NCI-H460 (cell line): Measurements from ENCODE around the gene SLC16A1. TPM values are rescaled to one million over a fixed set of nuclear protein-coding genes. Genes with fewer than 3 reads are reported as not detected.
"Not testable (repeated sequence)": the region's sequence is repeated elsewhere in the genome, so short reads cannot be mapped to it uniquely, and the experiment has no call there.

Experiments
- DNase-seq: peaks from one replicate; pipeline ENCODE4 v3.0.0-alpha.2; 2016; ENCODE audit warnings: low read depth; ENCODE audit errors: extremely low read depth
- polyA plus RNA-seq: library from polyadenylated mRNA; depleted of rRNA; stranded (reverse); fragments of >200 nt; gene quantifications from 2 replicates; pipeline ENCODE4 v1.2.3, GENCODE V29; 2014; cell fraction: nucleus; rRNA removed
- total RNA-seq: library from RNA; depleted of rRNA; stranded (reverse); fragments of >200 nt; shearing (Covaris generic); gene quantifications from 2 replicates; pipeline ENCODE4 v1.2.3, GENCODE V29; 2014; rRNA removed

The SLC16A1 gene
- total RNA-seq, result 80.3 and 91.5 TPM in 2 replicates
- polyA plus RNA-seq, result 44.6 and 55.7 TPM in 2 replicates

GRCh38 chr1:112955773-112956543, at the start of gene SLC16A1:
Gene SLC16A1 (minus strand): TSS chr1:112956196. CDS start chr1:112929308, 26,888 bp downstream.
- DNase-seq, result peak; percentile 89

DNA sequence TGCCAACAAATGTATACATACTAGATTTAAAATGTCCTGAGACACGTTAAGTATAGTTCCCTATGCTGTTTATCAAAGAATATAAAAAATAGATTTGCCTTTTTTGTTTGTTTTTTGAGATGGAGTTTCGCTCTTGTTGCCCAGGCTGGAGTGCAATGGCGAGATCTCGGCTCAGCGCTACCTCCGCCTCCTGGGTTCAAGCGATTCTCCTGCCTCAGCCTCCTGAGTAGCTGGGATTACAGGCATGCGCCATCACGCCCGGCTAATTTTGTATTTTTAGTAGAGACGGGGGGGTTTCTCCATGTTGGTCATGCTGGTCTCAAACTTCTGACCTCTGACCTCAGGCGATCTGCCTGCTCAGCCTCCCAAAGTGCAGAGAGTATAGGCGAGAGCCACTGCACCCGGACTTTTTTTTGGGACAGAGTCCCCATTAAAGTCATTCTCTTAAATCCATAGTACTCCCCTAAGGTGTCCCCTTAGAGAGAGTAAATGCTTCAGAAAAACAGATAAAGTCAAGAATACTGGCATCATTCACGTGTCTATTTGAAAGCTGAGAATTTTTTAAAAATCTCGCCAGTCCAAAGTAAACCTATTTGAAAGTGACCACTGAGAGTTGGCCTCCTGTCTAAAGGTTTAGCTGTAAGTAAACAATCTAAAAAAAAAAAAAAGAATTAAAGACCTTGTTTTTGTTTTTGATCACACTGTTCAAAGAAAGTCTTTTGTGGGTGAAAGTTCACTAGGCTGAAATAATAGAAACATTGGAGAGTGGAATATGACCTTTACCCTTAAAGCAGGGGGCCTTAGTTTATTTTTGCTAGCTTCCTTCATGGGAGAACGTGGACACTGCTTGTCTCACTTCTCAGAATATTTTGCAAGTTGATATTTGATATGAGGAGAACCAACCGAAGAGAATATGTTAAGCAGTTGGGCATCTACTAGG, 48.0 kb upstream of the SLC16A1 start:
- DNase-seq, result no peak

- no peak for DNase-seq
These were observed 46.3 kb upstream of the SLC16A1 start for GRCh38 chr1:113002297-113002696.

GRCh38 chr1:112998592-112999235, 42.7 kb upstream of the SLC16A1 start:
- DNase-seq, result no peak

DNA sequence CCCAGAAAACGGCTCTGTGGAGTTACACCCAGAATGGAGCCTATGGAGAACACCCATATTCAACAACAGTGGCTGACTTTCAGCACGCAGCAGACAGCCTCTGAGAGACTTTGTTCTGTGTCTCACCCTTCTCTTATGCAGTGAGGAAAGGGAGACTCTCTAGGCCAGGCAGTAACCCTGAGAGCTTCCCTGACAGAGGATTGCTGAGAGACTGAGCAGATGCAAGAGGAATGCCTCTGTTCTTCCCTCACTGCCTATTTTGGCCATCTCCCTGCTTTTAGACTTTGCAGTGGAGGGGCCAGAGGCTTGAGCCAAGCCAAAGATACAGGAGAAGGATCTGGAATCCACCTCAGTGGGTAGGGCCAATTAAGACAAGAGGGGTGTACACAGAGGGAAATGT, 41.8 kb upstream of the SLC16A1 start:
- DNase-seq, result no peak

DNA sequence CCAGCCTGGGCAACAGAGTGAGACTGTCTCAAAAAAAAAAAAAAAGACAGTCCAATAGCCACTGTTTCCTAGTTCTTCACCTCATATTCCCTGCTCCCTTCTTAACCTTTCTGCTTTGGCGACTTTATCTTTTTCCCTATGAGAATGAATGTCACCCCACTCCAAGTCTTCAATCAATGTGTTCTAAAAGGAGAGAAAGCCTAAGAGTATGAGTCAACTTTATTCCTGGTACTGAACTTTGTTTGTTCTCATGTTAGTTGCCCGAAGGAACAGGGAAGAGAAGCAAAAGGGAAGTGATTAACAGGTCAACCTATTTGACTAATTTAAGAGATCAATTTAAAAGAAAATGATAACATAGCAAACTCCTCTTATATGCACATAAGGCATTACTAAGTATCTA, 39.9 kb upstream of the SLC16A1 start:
- DNase-seq, result no peak

DNA sequence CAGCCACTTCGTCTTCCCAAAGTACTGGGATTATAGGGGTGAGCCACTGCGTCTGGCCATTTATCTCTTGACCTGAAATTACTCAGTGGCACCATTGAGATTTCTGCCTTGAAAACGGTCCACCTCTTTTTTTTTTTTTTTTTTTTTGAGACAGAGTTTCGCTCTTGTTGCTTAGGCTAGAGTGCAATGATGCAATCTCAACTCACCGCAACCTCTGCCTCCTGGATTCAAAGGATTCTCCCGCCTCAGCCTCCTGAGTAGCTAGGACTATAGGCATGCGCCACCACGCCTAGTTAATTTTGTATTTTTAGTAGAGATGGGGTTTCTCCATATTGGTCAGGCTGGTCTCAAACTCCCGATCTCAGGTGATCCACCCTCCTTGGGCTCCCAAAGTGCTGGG, 39.0 kb upstream of the SLC16A1 start:
- DNase-seq, result not testable (repeated sequence)

GRCh38 chr1:112992780-112993179, 36.8 kb upstream of the SLC16A1 start:
- no peak for DNase-seq

DNA sequence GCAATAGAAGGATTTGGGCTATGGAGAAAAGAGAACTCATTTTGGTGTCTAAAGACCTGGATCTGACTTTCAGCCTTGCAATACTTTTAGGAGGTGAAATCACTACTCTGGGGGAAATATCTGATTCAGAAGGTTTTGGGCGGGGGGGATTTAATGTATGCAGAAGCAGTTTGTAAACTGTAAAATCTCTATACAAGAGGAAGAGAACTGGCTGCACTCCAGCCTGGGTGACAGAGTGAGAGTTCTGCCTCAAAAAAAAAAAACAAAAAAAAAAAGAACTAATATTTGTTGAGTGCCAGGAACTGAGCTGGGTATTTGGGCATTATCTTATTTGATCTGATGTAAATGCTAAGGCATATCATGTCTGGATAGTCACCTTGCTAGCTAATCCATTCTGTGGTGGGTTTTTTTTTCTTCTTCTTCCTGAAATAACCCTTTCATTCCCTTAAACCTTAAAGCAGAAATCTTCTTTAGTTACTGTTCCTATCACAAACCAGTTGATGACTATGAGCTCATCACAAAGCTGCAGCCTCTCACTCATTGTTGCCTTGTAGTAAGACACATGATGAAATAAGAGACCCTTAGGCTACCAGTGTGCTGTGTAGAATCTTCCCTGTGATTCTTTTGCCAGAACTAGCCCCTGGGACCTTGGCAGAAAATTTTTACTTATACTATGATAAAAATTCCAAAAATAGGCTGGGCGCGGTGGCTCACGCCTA, 35.6 kb upstream of the SLC16A1 start:
- DNase-seq, result no peak

DNA sequence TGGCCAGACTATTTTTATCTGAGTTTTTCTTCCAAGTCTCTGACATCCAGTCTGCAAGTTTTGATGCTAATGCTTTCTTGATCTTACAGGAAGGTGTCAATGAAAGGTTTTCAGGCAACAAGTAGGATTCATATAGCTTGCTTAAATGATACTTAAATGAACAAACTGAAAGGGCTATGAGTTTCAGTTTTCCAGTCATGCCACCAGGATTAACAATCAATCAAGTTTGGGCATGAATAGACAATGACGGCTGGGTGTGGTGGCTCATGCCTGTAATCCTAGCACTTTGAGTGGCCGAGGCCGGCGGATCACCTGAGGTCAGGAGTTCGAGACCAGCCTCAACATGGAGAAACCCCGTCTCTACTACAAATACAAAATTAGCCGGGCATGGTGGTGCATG, 34.3 kb upstream of the SLC16A1 start:
- no peak for DNase-seq

DNA sequence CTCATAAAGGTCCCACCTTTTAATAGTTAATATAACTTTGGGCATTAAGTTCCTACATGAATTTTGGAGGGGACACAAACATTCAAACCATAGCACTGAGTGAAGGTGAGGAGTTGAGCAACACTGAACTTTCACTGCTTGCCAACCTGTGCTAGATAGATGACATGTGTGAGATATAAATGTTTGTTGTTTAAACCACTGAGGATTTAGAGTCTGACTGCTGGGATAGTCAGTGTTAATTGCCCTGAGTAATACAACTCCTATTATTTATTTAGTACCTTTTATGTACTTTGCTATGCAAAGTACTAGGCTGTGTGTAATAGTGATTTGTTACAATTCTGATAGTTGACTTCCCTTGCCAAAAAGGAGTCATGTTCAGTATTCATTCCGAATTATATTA, 32.4 kb upstream of the SLC16A1 start:
- DNase-seq, result no peak

DNA sequence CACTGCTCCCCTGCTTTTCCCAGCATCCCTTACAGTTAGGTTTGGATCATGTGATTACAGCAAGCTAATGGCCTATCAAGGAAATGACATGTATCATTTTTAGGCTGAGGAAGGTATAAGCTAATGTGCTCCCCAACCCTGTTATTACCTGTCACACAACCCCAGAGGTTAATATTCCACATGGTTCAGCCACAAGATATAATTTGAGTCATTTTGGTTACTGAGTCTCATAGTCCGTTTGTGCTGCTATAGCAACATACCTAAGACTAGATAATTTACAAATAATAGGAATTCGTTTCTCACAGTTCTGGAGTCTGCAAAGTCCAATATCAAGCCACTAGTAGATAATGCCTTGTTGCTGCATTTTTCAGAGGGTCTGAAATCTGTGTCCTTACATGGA, 29.1 kb upstream of the SLC16A1 start:
- no peak for DNase-seq

DNA sequence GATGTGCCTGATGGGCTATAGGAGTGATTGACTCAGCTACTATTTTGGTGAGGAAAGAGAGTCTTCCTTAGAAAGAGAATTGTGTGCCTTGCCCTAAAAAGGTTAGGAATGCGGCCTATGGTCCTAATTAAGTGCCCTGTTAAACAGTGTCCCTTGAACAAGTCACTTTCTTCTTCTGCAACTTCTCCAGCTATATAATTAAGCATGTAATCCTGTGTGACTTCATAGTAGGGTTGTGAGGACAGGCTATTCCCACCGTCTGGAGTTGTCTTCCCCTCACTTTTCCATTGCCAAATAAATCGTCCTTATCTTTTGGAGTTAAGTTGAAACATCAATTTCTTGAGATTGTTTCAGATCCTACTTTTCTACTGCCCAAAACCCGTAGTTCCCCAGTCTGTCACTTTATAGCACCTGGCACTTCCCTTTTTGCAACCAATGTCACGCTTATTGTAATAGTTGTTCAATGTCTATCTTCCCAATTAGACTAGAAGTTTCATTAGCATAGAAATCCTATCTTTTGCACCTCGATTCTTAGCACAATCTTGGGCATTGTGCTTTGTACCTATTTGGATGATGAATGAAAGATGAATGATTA, 27.6 kb upstream of the SLC16A1 start:
- DNase-seq, result no peak

DNA sequence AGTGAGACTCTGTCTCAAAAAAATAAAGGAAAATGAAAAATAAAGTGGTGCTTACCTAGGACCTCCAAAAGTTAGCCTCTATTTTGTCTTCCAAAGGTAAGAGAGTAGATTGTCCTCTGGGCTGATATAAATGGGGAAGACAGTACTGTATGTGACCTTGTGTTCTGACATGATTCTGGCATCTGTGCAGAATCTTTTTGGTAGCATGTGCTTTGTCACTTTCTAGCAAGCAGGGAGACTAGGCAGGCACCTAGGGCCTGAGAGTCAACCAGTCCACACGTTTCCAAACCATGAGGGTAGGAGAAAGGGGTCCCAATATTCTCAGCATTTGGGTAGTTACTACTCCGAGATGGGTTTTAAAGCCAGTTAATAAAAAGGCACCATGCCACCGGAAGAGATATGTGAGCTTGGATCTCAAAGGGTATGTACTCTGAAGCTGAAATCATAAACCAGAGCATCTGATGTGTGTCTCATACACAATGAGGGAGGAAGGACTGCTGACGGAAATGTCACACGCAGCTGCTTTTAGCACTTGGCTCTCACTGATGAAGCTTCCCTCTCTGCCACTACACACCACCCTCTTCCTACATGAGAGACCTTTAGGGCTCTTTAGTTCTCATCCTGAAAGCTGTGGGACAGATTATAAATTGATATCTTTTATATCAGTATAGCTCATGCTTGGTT, 27.0 kb upstream of the SLC16A1 start:
- DNase-seq, result no peak

GRCh38 chr1:112982328-112982727, 26.3 kb upstream of the SLC16A1 start:
- no peak for DNase-seq

DNA sequence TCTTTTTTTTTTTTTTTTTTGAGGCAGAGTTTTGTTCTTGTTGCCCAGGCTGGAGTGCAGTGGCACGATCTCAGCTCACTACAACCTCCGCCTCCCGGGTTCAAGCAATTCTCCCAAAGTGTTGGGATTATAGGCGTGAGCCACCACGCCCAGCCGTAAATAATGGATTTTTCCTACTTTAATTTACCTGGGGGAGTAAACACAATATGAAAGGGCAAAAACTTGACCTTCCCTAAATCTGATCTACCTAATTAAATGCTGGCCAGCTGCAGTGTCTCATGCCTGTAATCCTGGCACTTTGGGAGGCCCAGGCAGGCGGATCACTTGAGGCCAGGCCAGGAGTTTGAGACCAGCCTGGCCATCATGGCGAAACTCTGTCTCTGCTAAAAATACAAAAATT, 25.8 kb upstream of the SLC16A1 start:
- DNase-seq, result not testable (repeated sequence)

GRCh38 chr1:112981426-112981825, 25.4 kb upstream of the SLC16A1 start:
- no peak for DNase-seq

GRCh38 chr1:112975336-112975735, 19.3 kb upstream of the SLC16A1 start:
- DNase-seq, result no peak

DNA sequence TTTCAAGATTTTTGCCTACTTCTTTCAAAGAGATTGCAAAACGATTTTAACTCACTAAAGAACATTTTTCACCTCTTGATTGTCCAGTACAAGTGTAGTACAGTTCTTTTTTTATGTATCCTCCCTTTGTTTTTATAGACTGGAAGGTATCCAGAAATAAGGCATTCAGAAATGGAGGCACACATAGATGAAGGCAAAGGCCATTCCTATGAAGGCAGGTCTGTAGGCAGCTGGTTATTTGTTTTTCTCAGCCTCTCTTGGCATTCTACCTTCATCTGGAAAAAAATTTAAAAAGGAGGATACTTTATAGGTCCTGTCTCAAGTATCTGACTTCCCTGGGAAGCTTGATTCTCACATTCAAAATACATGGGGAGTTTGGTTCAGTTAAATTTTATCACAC, 18.6 kb upstream of the SLC16A1 start:
- DNase-seq, result no peak
